ENCODE results near the gene PSRC1. TPM values are rescaled to one million over a fixed set of nuclear protein-coding genes. Genes with fewer than 3 reads are reported as not detected.
A peak's percentile ranks its signal among the peaks of the same experiment; 100 is the strongest.

The PSRC1 gene
- total RNA-seq, 1 experiment from 2014 or later: 68.4 TPM

- H3K27ac Mint-ChIP-seq: no peak overlapping the region; the same call in 1 of the 2 replicates
Measured at GRCh38 chr1:109252167-109252892, 30.6 kb downstream of the PSRC1 start.

GRCh38 chr1:109251277-109252166 is 31.4 kb downstream of the PSRC1 start:
- Mint-ChIP-seq H3K4me3 (no peak overlapping the region), H3K36me3 (peaks cover 17% of the 10 kb centered on the region), H3K9me3 (peaks cover 8% of the 10 kb centered on the region; the same call in 1 of the 2 replicates), H3K4me1 (peaks cover 43% of the 10 kb centered on the region), H3K27ac (no peak overlapping the region), H3K27me3 (ENCODE audit: low read depth) (peaks cover 34% of the 10 kb centered on the region)
- no peak for ATAC-seq
- no peak for DNase-seq (ENCODE audit: low spot score)
- no peak for TF ChIP-seq NR1H2 (CRISPR knock-in tag; IDR thresholded peaks at IDR 0.05)
- no peak for TF ChIP-seq GABPB1 (CRISPR knock-in tag; IDR thresholded peaks at IDR 0.05)
- no peak for TF ChIP-seq ETV6 (CRISPR knock-in tag; IDR thresholded peaks at IDR 0.05)
- TF ChIP-seq SOX15 (CRISPR knock-in tag; IDR thresholded peaks at IDR 0.05): no peak
- no peak for TF ChIP-seq TEAD1 (CRISPR knock-in tag; IDR thresholded peaks at IDR 0.05)
- ChIA-PET CTCF (interaction anchor here (1.0 to 6.0 kb wide), 3 partner anchors 8 to 50 kb away, joined by 3 to 81 read pairs (median 46); no protein-coding TSS in a partner anchor), POLR2A (no interaction called here)

More at GRCh38 chr1:109252167-109252892, 30.6 kb downstream of the PSRC1 start:
- TF ChIP-seq NFE2L1 (CRISPR knock-in tag; IDR thresholded peaks at IDR 0.05) (no peak), NFYB (CRISPR knock-in tag; conservative IDR thresholded peaks at IDR 0.05; ENCODE audit: low read depth) (no peak), HMGXB4 (CRISPR knock-in tag; IDR thresholded peaks at IDR 0.05) (no peak), ZNF423 (CRISPR knock-in tag; IDR thresholded peaks at IDR 0.05) (no peak), SMAD3 (CRISPR knock-in tag; IDR thresholded peaks at IDR 0.05; ENCODE audit: borderline replicate concordance) (no peak), JUN (CRISPR knock-in tag; IDR thresholded peaks at IDR 0.05) (no peak)
- Mint-ChIP-seq H3K36me3 (peaks cover 17% of the 10 kb centered on the region), H3K4me3 (no peak overlapping the region), H3K27me3 (ENCODE audit: low read depth) (peaks cover 26% of the 10 kb centered on the region), H3K4me1 (peaks cover 40% of the 10 kb centered on the region), H3K9me3 (peaks cover 8% of the 10 kb centered on the region; the same call in 1 of the 2 replicates)
- DNase-seq (ENCODE audit: low spot score) (no peak), ATAC-seq (no peak)
- ChIA-PET POLR2A (no interaction called here), CTCF (interaction anchor here (1.0 to 6.0 kb wide), 5 partner anchors 11 to 140 kb away, joined by 3 to 109 read pairs (median 22); a partner anchor contains a TSS)

GRCh38 chr1:109250454-109251276 is 32.3 kb downstream of the PSRC1 start:
- peaks cover 41% of the 10 kb centered on the region for H3K4me1 Mint-ChIP-seq
- POLR2A ChIA-PET: interaction anchor here (1.1 to 3.0 kb wide), 4 partner anchors 11 to 150 kb away, joined by 3 to 21 read pairs (median 4); no protein-coding TSS in a partner anchor
- H3K4me3 Mint-ChIP-seq: peak overlapping the region; percentile 63
- peaks cover 8% of the 10 kb centered on the region; the same call in 1 of the 2 replicates for H3K9me3 Mint-ChIP-seq
- H3K27ac Mint-ChIP-seq: no peak overlapping the region
- DNase-seq (ENCODE audit: low spot score) (no peak), ATAC-seq (no peak)
- CTCF ChIA-PET: interaction anchor here (1.0 to 5.9 kb wide), 8 partner anchors 9 to 282 kb away, joined by 3 to 81 read pairs (median 7); partner anchors contain the start of genes SARS1 and SORT1
- no peak for TF ChIP-seq NR1H2 (CRISPR knock-in tag; IDR thresholded peaks at IDR 0.05)
- no peak for TF ChIP-seq NFYB (CRISPR knock-in tag; conservative IDR thresholded peaks at IDR 0.05; ENCODE audit: low read depth)
- no peak for TF ChIP-seq USF2 (CRISPR knock-in tag; IDR thresholded peaks at IDR 0.05)
- TF ChIP-seq GRHL2 (CRISPR knock-in tag; IDR thresholded peaks at IDR 0.05; ENCODE audit: insufficient replicate concordance, severe bottlenecking): no peak
- TF ChIP-seq ZNF671 (CRISPR knock-in tag; IDR thresholded peaks at IDR 0.05): no peak
- no peak for TF ChIP-seq JAZF1 (CRISPR knock-in tag; IDR thresholded peaks at IDR 0.05)
- peaks cover 36% of the 10 kb centered on the region for H3K27me3 Mint-ChIP-seq (ENCODE audit: low read depth)
- peaks cover 17% of the 10 kb centered on the region for H3K36me3 Mint-ChIP-seq
